NCI-H524 treated with DMSO at 0.1 percent for 48 hours (cell line): Measurements from ENCODE around the gene PPP6R3.

ENCODE experiments used
- DNase-seq: peaks from one replicate; lab custom pipeline; 2025; lab: John Stamatoyannopoulos, UW

Gene PPP6R3

DNA sequence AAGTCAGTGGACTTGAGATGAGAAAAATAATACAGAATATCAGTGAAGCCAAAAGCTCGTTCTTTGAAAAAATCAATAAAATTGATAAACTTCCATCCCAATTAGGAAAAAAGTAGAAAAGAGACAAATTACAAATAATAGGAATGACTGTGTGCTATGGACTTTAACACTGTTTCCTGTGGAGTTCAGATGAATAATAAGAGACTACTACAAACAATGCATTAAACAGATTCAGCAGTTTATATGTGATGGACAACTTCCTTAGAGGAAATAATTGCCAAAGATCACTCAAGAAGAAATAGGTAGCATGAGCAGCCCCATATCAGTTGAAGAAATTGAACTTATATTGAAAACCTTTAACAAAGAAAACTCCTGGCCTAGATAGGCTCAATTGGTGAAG, 99.7 kb downstream of the PPP6R3 start:
- no peak for DNase-seq

DNA sequence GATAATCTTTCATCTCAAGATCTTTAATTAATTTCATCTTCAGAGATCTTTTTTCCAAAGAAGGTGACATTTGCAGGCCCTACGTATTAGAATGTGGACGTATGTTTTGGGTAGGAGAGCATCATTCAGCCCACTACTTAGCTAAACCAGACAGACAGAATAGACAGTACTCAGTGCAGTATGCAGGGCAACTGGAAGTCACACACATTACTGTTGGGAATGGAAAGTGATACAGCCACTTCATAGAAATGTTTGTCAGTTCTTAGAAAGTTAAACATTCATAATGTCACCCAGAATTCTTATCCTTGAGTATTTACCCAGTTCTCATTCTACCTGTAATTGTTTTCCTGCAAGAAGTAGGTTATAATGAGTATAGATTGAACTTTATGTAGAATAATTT, 102.9 kb downstream of the PPP6R3 start:
- DNase-seq: no peak

DNA sequence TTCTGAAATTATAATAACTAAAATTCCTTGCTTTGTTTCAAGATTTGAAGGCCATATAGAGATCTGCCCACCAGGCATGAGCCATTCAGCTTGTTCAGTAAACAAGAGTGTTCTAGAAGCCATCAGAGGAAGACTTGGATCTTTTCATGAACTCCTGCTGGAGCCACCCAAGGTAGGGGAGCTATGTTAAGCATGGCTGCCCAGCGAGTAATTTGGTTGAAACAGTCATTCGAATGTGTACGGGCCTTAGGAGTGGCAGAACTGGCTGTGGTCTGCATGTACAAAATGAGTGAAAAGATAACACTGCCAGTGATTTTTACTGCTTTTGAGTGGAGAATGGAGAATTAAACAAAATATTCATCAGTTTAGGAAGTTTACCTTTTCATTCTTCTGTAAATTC, 103.7 kb downstream of the PPP6R3 start:
- DNase-seq: no peak

DNA sequence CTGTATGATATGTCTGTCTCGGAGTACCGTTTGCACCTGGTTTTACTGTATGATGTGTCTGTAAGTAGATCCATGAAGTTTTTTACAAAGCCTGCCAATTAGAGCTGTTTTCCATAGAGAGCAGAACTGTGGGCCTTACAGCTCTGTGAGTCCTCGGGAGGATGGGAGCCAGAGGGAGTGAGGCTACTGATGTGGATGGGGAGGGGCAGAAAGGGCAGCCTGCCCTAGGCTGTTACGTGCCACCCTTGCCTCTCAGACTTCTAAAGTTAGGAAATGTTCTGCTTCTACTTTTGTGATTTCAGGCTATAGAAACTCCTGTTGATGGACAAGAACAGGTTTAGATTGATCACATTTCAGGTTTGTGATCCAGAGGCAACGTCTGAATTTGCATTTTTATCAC, 105.2 kb downstream of the PPP6R3 start:
- no peak for DNase-seq

DNA sequence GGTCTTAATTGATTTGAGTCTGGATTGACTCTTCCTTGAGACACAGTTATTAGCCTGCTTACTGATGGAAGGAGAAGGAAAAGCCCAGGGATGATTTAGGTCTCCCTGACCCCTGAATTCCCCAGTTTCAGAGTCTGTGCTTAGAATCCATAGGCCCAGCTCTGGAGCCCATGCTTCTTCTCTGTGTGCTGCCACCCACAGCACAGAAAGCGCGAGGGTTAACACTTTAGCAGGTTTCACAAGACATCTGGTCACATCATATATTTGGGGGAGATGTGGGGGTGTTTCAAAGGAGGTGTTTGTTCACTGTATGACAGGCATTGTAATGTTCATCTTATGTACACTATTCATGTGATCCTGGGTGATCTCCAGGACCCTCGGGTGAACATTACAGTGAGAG, 107.0 kb downstream of the PPP6R3 start:
- DNase-seq: no peak

DNA sequence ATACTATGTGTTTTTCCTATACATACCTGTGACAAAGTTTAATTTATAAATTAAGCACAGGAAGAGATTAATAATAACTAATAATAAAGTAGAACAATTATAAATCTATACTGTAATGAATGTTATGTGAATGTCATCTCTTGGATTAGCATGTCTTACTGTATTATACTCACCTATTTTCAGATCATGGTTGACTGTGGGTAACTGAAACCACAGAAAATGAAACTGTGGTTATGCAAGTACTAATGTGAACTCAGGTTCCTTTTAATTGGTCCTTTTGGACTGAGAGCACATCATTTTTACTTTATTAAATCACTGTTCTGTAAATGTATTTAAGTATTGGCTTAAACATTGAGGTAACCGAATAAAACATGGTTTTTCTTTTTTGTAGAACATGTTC, 108.8 kb downstream of the PPP6R3 start:
- DNase-seq: no peak

DNA sequence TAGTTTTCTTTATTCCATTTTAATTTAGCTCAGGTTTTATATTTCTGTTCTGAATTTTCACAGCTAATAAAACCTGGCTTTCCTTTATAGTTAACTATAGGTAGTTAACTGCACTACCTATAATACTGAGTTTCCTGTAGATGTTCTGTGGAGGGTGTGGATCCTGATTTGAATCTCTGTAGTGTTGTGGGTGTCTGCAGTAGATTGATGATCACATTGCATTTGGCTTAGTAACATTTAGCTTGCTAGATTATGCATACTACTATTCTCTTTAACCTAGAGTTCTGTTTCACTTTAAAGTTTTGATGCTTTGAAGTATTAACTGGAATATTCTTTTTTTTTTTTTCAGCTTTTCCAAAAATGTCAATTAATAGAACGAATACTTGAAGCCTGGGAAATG, 110.1 kb downstream of the PPP6R3 start:
- DNase-seq: no peak

DNA sequence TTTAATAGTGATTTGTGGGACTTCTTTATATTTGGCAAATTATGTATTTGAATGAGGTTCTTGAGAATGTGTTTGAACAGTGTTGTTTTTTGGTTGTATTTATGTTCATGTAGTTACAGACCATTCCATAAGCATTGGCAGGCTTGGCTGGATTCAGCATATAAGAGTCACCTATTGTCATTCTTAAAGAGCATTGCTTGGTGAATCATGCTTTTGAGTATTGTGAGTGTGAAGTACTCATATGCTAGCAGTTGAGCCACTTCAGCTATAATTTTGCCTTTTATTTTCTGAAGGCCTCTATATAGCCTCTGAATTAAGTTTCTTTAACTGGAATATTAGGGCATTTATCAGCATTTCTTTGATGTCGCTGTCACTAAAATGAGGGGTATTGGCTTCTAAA, 113.8 kb downstream of the PPP6R3 start:
- no peak for DNase-seq

DNA sequence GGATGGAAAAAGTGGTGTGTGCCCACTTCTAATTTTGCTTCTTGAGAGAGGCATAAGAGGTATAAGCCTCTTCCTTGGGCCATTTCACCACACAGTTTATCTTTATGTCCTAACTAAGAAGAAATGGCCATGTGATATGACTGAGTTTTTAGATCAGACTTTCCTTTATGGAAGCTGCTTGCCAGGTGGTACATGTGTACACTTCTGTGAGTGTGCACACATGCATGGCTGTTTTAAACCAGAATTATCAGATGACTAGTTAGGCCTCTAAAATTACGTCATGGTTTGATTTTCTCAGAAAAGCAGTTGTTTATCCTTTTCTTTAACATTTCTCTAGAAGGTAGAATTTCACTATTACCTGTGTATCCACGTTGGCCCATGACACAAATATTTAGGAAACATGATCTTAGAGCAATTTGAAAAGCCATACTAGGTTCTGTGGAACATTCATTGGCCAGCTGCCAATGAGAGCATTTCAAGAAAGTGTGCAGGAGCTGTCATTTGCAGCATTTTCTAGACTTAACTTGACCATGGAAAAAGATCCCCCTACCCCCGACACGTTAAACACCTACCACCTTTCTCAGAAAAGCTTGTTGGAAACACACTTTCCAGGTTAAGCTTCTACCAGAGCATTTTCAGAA, 114.6 kb downstream of the PPP6R3 start:
- no peak for DNase-seq

DNA sequence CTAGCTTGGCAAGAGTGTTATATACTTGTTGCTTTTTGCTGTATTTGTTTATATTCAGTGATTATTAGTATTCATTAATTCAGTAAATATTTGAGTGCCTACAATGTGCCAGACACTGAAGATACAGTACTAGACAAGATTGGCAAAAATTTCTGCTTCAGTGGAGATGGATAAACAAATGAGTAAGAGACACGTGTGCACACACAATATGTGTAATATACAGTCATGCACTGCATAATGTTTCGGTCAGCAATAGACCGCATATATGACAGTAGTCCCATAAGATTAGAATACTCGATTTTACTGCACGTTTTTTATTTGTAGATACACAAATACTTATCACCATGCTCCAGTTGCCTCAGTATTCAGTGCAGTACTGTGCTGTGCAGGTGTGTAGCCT, 118.9 kb downstream of the PPP6R3 start:
- no peak for DNase-seq

DNA sequence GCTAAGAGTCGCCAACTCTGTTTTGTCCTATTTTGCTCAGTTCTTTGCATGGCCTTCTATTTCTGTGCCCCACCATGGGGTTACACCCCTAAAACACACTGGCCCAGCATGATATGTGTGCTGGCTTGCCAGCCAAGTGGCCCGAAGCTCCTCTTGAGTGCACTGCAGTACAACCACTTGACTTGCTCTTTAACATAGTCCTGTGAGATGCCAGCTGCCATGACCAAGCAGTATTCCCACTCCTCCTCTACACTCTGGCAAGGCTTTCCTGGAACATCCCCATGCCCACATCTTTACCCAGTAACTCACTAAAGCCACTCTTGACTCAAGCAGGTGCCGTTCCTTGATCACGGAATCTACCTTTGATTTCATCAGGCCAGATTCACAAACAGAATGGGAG, 120.9 kb downstream of the PPP6R3 start:
- DNase-seq: peak; percentile 1

DNA sequence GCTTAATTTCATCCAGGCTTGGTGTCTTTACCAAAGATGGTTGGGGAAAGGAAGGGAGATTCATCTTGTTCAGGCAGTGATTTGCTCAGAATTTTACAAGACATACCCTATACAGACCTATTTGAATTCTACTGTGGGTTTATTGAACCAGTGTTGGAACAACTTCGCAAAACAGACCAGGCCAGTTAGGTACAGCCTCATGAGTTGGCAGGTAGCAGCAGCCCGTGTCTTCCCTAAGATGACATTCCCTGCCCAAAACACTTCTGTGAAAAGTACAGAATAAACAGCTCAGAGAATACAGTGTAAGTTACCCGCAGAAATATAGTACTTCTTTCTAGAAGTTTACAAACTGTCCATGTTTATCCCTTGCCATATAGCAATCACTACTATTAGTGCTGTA, 121.3 kb downstream of the PPP6R3 start:
- no peak for DNase-seq

DNA sequence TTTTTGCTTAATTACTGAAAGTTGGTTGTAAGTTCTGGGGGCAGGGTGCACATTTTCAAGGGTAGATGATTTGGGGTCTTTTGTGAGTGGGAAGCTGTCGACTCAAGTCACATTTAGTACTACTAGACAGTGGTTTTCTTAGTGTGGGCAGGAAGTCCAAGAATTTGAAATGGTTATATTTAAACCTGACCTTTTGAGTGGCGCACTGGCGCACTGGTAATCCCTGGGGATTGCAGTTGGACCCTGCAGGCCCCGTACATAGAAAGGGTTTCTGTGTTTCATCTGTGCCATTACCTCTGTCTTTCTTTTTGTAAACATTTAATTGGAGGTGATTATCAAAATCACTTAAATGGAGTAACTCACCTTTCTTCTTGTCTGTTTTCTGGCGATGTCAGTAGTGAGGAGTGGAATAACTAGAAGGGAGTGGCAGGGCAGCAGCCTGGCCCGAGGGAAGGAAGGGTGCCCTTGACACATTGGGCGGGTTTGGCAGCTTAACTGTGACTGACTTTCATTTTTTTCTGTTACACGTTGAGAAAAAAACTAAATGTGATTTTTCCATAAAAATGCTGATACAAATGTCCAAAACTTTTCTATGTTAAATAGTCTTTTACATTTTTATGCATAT, 122.0 kb downstream of the PPP6R3 start:
- DNase-seq: no peak

DNA sequence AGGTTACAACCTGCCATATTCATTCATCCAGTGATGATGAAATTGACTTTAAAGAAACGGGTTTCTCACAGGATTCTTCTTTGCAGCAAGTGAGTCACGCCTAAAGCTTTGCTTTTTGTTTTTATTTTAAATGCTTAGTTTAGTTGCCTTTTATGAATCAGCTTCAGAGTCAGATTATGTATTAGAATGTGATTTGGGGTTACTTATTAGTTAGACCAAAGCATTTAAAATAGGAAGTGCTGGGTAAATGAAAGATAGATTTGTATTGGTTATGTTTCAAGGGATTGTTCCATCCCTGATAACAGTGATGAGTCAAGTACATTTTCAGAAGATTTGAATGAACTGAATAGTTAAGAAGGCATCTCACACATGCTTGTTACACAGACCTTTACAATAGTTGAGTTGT, 122.5 kb downstream of the PPP6R3 start:
- no peak for DNase-seq

DNA sequence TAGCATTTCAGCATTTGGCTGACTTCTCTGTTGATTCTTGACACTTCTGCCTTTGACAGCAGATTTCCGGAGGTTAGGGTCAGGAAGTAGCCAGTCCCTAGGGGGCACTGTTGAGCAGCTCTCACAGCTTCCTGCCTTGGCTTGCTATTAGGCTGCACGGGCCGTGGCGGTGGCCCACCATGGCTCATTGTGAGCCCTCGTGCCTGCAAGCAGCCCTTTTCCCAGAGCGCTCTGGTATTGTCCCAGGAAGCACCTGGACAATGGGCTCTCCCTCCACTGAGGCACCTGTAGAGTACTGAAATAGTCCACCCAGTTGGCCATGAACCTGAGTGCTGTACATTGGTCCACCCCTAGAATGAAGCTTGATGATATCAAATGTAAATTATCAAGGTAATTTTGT, 123.5 kb downstream of the PPP6R3 start:
- DNase-seq: no peak

DNA sequence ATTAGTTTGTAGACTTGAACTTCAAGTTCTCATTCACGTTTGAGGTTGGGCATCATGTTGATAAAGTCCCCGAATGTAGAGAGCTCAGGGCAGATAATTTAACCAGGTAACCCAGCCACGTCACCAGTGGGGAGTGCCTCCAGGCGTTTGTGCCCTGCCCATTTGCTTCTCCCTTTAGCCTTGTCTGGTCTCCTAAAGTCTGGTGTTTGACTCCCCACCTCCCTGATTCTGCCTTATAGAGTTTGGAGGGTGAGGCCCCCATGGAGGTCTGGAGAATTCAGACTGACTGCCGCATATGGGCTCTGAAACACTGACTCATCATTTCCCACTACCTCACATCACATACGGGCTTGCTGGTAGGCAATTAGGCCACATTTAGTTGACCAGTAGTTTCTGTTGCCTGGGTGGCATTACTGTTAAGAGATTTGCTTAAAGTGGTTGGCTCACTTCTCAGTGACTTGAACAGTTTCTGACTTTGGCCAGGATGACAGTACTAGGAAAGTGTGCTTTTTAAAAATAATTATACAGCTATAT, 124.5 kb downstream of the PPP6R3 start:
- no peak for DNase-seq

DNA sequence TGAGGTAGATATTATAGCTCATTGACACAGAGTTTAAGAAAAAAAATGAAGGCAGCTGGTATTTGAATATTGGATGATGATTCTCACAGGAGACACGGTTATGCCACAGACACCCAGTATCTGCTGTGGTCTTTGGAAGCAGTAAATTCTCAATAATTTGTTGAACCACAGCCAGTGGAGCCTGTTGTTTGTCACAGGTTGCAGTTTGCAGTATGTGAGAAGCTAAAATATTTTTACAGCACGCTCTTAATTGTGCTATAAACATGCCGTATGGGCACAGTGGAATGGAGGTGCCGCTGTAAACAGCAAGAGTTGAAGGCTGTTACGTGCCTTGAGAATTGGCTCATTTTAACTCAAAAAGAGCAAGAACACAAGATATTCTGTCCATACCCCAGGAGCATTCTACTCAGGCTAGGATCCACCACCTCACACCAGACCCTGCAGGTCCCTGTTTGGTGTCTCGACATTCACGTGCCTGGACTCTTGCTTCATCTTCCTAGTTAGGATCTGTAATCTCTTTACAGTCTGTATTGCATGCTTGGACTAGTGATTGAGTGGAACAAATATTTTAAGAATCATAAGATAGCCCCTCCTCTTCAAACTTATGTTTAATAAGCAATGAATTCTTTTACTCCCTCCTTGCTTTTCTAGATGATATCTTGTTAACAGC, 129.1 kb downstream of the PPP6R3 start:
- no peak for DNase-seq

DNA sequence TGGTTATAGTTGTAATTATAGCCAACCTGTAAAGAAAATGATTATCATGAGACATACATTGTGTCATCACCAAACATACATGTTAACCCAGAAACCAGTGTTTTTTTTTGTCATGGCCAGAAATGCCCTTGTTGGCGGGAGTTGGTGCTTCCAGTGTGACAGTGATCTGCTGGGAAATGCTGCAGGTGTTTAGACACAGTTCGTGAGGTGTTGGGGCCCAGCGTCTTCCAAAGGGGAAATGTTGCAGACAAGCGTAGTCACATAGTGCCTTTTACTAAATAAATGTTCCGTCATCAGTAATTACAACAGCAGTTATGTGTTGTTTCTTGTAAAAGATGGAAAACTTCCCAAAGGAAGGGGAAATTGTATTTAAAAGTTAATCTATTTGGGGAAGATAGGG, 131.2 kb downstream of the PPP6R3 start:
- DNase-seq: no peak

DNA sequence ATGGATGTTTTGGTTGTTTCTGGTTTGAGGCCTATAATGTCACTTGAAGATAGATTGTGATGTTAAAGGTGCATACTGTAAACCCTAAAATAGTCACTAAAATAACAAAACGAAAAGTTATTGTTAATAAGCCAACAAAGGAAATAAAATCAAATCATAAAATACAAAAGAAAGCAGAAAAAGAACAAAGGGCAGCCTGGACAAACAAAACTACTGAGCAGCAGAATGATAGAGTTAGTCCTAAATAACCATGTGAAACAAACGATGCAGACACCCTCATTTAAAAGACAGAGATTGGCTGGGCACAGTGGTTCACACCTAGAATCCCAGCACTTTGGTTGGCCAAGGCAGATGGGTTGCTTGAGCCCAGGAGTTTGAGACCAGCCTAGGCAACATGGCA, 132.9 kb downstream of the PPP6R3 start:
- DNase-seq: no peak

DNA sequence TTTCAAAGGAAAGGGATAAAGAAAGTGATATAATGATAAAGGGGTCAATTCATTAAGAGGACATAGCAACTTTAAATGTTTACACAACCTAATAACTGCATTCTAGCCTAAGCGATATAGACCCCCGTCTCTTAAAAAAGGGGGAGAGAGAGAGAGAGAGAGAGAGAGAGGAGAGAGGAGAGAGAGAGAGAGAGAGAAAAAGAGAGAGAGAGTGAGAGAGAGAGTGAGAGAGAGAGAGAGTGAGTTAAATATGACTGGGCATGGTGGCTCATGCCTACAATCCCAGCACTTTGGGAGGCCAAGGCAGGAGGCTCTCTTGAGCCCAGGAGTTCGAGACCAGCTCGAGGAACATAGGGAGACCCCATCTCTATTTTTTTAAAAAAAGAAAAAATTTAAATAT, 133.6 kb downstream of the PPP6R3 start:
- no peak for DNase-seq

DNA sequence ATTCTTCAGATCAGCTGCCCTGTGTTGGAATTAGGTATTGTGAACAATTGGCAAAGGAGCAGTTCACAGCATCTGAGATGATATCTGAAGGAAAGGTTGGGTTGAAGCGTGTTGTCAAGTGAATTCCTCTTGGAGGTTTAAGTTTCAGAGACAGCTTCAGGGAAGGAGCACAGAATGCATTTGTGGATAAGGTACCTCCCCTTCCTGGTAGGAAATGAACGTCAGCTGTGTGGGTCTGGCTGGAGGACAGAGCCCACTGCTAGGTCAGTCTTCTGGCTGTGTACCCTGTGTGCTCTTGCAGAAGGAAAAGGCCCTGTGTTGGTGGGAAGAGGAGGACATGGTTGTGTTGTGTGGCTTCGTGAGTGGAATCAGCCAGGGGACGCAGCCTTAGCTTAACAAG, 135.7 kb downstream of the PPP6R3 start:
- DNase-seq: no peak

DNA sequence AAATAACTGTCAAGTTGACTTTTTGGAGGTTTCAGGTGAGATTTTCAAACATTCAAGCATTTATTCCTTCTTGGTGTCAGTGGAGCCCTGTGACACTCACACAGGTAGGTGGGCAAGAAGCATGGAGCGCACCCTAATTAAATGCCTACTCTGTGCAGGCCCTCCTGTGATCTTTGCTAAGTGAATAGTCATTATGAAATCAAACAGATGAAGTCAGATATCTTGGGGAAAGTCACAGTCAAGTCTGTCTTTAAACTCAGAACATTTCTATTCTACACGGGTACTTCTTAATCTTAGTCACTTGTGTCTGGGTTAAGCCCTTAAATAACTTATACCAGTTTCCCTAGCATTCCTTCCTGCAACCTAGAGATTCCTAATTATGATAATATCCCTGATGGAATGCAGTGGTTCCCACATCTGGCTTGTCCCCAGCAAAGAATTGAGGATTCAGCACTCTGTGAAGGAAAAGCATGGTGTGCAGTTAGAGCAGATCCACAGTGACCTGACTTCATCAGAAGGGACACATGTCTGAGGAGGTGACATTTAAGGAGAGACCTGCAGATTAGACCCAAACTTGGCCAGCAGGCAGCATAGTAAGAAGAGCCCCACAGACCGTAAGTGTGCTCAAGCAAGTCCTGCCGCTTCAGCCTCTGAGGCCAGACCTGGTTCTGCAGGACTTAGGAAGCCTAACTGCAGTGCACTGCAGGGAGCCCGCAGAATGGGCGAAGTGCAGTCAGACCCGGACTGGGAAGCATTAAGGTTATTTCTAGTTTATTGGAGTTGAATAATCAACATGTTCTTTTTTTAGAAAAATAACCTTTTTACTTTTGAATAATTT, 138.5 kb downstream of the PPP6R3 start:
- no peak for DNase-seq

DNA sequence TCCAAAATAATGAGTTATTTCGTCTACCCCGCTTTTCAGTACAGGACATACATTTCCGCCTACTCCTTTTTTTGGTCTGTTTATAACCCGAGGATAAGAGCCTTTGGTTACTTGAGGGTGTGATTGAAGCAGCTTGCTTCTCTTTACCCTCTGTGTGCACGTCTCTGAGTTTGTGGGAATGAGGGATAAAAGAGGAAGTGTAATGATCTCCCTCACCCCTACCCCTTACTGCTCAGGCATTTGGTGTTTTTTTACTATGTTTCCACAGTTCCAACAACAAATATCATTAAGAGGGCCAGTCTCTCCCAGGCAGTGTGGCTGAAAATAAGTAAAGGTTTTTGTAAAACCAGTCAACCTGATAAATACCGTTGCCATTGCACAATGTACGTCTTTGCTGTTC, 140.6 kb downstream of the PPP6R3 start:
- DNase-seq: no peak
